Stimulated activated CD8-positive, alpha-beta memory T cell treated with anti-CD3 and anti-CD28 coated beads, Interleukin-7, amount 100 ng/mL, for 24 hours (primary cell): ENCODE results near the gene BTBD19.
"Not testable (repeated sequence)": the region's sequence is repeated elsewhere in the genome, so short reads cannot be mapped to it uniquely, and the experiment has no call there.

Experiments used
- DNase-seq: peaks from one replicate; pipeline ENCODE4 v3.0.0-alpha.2; 2020; ENCODE audit warnings: low read depth

BTBD19 gene

GRCh38 chr1:44808938-44809917, 905 bp downstream of the BTBD19 start:
- DNase-seq: peak; percentile 68

GRCh38 chr1:44810101-44810761, 1.9 kb downstream of the BTBD19 start:
- no peak for DNase-seq

GRCh38 chr1:44810762-44811105, 2.4 kb downstream of the BTBD19 start:
- DNase-seq: not testable (repeated sequence)

GRCh38 chr1:44811234-44811633, 2.9 kb downstream of the BTBD19 start:
- DNase-seq: no peak

GRCh38 chr1:44812822-44813543, 4.7 kb downstream of the BTBD19 start:
- DNase-seq: no peak

- not testable (repeated sequence) for DNase-seq
These were observed 7.6 kb downstream of the BTBD19 start for GRCh38 chr1:44815926-44816325.

GRCh38 chr1:44817307-44817706, 9.0 kb downstream of the BTBD19 start:
- no peak for DNase-seq

- no peak for DNase-seq
These were observed 9.6 kb downstream of the BTBD19 start for GRCh38 chr1:44817771-44818495.

GRCh38 chr1:44819196-44819607, 10.9 kb downstream of the BTBD19 start:
- no peak for DNase-seq

GRCh38 chr1:44819608-44820327, 11.4 kb downstream of the BTBD19 start:
- peak; percentile 55 for DNase-seq

GRCh38 chr1:44820328-44821239, 12.3 kb downstream of the BTBD19 start:
- DNase-seq: no peak

GRCh38 chr1:44821240-44821715, 13.0 kb downstream of the BTBD19 start:
- no peak for DNase-seq

GRCh38 chr1:44822131-44822701, 13.9 kb downstream of the BTBD19 start:
- no peak for DNase-seq

GRCh38 chr1:44822981-44823451, 14.7 kb downstream of the BTBD19 start:
- DNase-seq: no peak

- DNase-seq: not testable (repeated sequence)
These were observed 16.1 kb downstream of the BTBD19 start for GRCh38 chr1:44824392-44824791.

- DNase-seq: no peak
These were observed 18.3 kb downstream of the BTBD19 start for GRCh38 chr1:44826375-44827196.

GRCh38 chr1:44827197-44828002, 19.1 kb downstream of the BTBD19 start:
- DNase-seq: no peak
